Neuronal stem cell (in vitro differentiated cells): ENCODE results near the gene DHX34.
"Not testable (repeated sequence)": the region's sequence is repeated elsewhere in the genome, so short reads cannot be mapped to it uniquely, and the experiment has no call there.

Source experiments
- DNase-seq: peaks from one replicate; pipeline ENCODE4 v3.0.0-alpha.2; 2013; ENCODE audit warnings: low spot score
- H2AFZ ChIP-seq: one replicate; pipeline ENCODE4 v1.6.1; 2013; ENCODE audit warnings: mild to moderate bottlenecking, low read length, inconsistent platforms
- H2AK5ac ChIP-seq: 2 replicates; pipeline ENCODE4 v1.6.1; 2013; ENCODE audit warnings: low read depth, mild to moderate bottlenecking, inconsistent platforms, low read length, moderate library complexity, mixed read lengths
- H2BK120ac ChIP-seq: 2 replicates; pipeline ENCODE4 v1.6.1; 2013; ENCODE audit warnings: low read depth, mild to moderate bottlenecking, inconsistent platforms, low read length, moderate library complexity, mixed read lengths
- H2BK12ac ChIP-seq: one replicate; pipeline ENCODE4 v1.6.1; 2013; ENCODE audit warnings: low read length, inconsistent platforms
- H2BK15ac ChIP-seq: 2 replicates; pipeline ENCODE4 v1.6.1; 2013; ENCODE audit warnings: mild to moderate bottlenecking, low read length, inconsistent platforms, mixed read lengths
- H2BK5ac ChIP-seq: one replicate; pipeline ENCODE4 v1.6.1; 2013; ENCODE audit warnings: inconsistent platforms, mild to moderate bottlenecking, low read length, moderate library complexity
- H3K14ac ChIP-seq: one replicate; pipeline ENCODE4 v1.6.1; 2013; ENCODE audit warnings: low read length, inconsistent platforms
- H3K18ac ChIP-seq: 2 replicates; pipeline ENCODE4 v1.6.1; 2013; ENCODE audit warnings: low read length, inconsistent platforms
- H3K23ac ChIP-seq: 2 replicates; pipeline ENCODE4 v1.6.1; 2013; ENCODE audit warnings: low read depth, mild to moderate bottlenecking, mixed read lengths, low read length, inconsistent platforms; ENCODE audit not compliant: poor library complexity
- H3K27ac ChIP-seq: replicated peaks from 3 replicates; pipeline ENCODE4 v1.5.1; 2013; ENCODE audit warnings: low read length, inconsistent platforms
- H3K27me3 ChIP-seq, 3 experiments: 2 replicates each; pipeline ENCODE4 v1.6.1; 2013; ENCODE audit warnings: low read length in 3 of 3, mild to moderate bottlenecking in 2 of 3, inconsistent platforms in 1 of 3, low read depth in 1 of 3, mixed read lengths in 1 of 3, moderate library complexity in 1 of 3; ENCODE audit not compliant: control insufficient read depth in 3 of 3, insufficient read depth in 3 of 3
- H3K36me3 ChIP-seq, 2 donors: replicated peaks in 1 of 2; 2 replicates each; pipeline ENCODE4 v1.6.1; 2013; ENCODE audit warnings: low read length in 2 of 2; ENCODE audit not compliant: control insufficient read depth in 2 of 2, insufficient read depth in 2 of 2
- H3K4ac ChIP-seq: 2 replicates; pipeline ENCODE4 v1.6.1; 2013; ENCODE audit warnings: inconsistent platforms, mild to moderate bottlenecking, low read length, moderate library complexity
- H3K4me1 ChIP-seq, 2 donors: 1 replicate in 1 of 2; 2 replicates in 1 of 2; pipeline ENCODE4 v1.6.1; 2013; ENCODE audit warnings: low read length in 2 of 2, low read depth in 1 of 2; ENCODE audit not compliant: control insufficient read depth in 2 of 2, insufficient read depth in 1 of 2
- H3K4me2 ChIP-seq: one replicate; pipeline ENCODE4 v1.6.1; 2013; ENCODE audit warnings: mild to moderate bottlenecking, low read length, inconsistent platforms; ENCODE audit not compliant: insufficient read depth, poor library complexity, severe bottlenecking
- H3K4me3 ChIP-seq, 2 donors: 2 replicates each; pipeline ENCODE4 v1.5.1; 2013; ENCODE audit warnings: low read length in 2 of 2, mild to moderate bottlenecking in 2 of 2, inconsistent platforms in 1 of 2, moderate library complexity in 1 of 2
- H3K79me1 ChIP-seq: one replicate; pipeline ENCODE4 v1.6.1; 2013; ENCODE audit warnings: low read depth, mild to moderate bottlenecking, inconsistent platforms, low read length, moderate library complexity
- H3K9ac ChIP-seq: one replicate; pipeline ENCODE4 v1.6.1; 2013; ENCODE audit warnings: mild to moderate bottlenecking, low read depth, low read length, inconsistent platforms; ENCODE audit not compliant: poor library complexity
- H3K9me3 ChIP-seq, 2 donors: replicated peaks in 1 of 2; 2 replicates each; pipeline versions ENCODE3 to v1.6.1; 2013; ENCODE audit warnings: low read length in 2 of 2, mild to moderate bottlenecking in 2 of 2, inconsistent platforms in 1 of 2, low read depth in 1 of 2, mixed read lengths in 1 of 2, moderate library complexity in 1 of 2; ENCODE audit not compliant: control insufficient read depth in 2 of 2, insufficient read depth in 1 of 2
- H4K8ac ChIP-seq: one replicate; pipeline ENCODE4 v1.6.1; 2013; ENCODE audit warnings: low read depth, mild to moderate bottlenecking, inconsistent platforms, low read length, moderate library complexity
- H4K91ac ChIP-seq: one replicate; pipeline ENCODE4 v1.6.1; 2013; ENCODE audit warnings: low read length, low read depth, mild to moderate bottlenecking, inconsistent platforms; ENCODE audit not compliant: poor library complexity
- WGBS, 2 donors: extraction: QIAGEN DNeasy Blood & Tissue Kit; methylation state at CpG; one replicate each; pipeline ENCODE4 v1.1.7; 2013; ENCODE audit warnings: missing lambda C conversion rate in 2 of 2, mixed read lengths in 1 of 2; ENCODE audit not compliant: insufficient read length in 2 of 2, insufficient replicate concordance in 1 of 2; ENCODE audit errors: extremely low coverage in 2 of 2; 5-methylcytosine and 5-hydroxymethylcytosine counted together

DHX34 gene

GRCh38 chr19:47363758-47364531 is 14.8 kb downstream of the DHX34 start:
- WGBS, 2 donors = no CpG with 5 or more reads among the region's 13 CpGs
- peaks cover 37 to 82% of the 10 kb centered on the region in 2 donors for H3K36me3 ChIP-seq

GRCh38 chr19:47365455-47365854 is 16.3 kb downstream of the DHX34 start:
- H4K91ac ChIP-seq, H3K4me1 ChIP-seq, H3K27ac ChIP-seq, H2AK5ac ChIP-seq, H3K9me3 ChIP-seq, H4K8ac ChIP-seq, H3K4ac ChIP-seq, H2AFZ ChIP-seq, H3K27me3 ChIP-seq, H2BK15ac ChIP-seq, H3K4me2 ChIP-seq, H3K9ac ChIP-seq, DNase-seq, H3K18ac ChIP-seq, H2BK120ac ChIP-seq, H3K79me1 ChIP-seq, H3K4me3 ChIP-seq, H3K14ac ChIP-seq, H3K23ac ChIP-seq, H2BK12ac ChIP-seq, H2BK5ac ChIP-seq: not testable (repeated sequence)
- no CpG with 5 or more reads among the region's 10 CpGs for WGBS, 2 donors
- H3K36me3 ChIP-seq = peaks cover 38 to 82% of the 10 kb centered on the region in 2 donors

More at GRCh38 chr19:47363758-47364531, 14.8 kb downstream of the DHX34 start:
- Histone ChIP-seq H3K79me1 (peaks cover under 1% of the 10 kb centered on the region), H3K9me3 (no peaks in the 10 kb centered on the region), H3K4me2 (no peak overlapping the region), H3K9ac (no peak overlapping the region), H2BK12ac (no peak overlapping the region), H2AK5ac (no peak overlapping the region), H4K91ac (no peak overlapping the region), H3K23ac (no peak overlapping the region), H2AFZ (no peak overlapping the region), H2BK120ac (no peak overlapping the region), H2BK15ac (no peak overlapping the region), H3K4ac (no peak overlapping the region), H4K8ac (no peak overlapping the region), H3K18ac (no peak overlapping the region), H3K4me1 (peaks cover 0 to 2% of the 10 kb centered on the region in 2 donors), H3K27me3 (no peaks in the 10 kb centered on the region), H3K27ac (no peak overlapping the region), H3K4me3 (peak overlapping the region in 1 of 2 donors; percentile 57), H3K14ac (no peak overlapping the region), H2BK5ac (no peak overlapping the region)
- DNase-seq = no peak

GRCh38 chr19:47370045-47370611 is 21.0 kb downstream of the DHX34 start:
- no peaks in the 10 kb centered on the region for H3K4me1 ChIP-seq
- no peak overlapping the region for H2BK12ac ChIP-seq
- H3K9me3 ChIP-seq = no peaks in the 10 kb centered on the region
- H3K27ac ChIP-seq = no peak overlapping the region
- no peak overlapping the region for H2BK120ac ChIP-seq
- no peak overlapping the region for H3K9ac ChIP-seq
- no peak overlapping the region for H3K14ac ChIP-seq
- H3K79me1 ChIP-seq = peaks cover 6% of the 10 kb centered on the region
- no peak overlapping the region for H3K4ac ChIP-seq
- peaks cover 46 to 83% of the 10 kb centered on the region in 2 donors for H3K36me3 ChIP-seq
- DNase-seq = no peak
- H3K4me3 ChIP-seq = no peak overlapping the region
- H2AFZ ChIP-seq = no peak overlapping the region
- H4K91ac ChIP-seq = no peak overlapping the region
- H3K27me3 ChIP-seq = no peaks in the 10 kb centered on the region
- H3K18ac ChIP-seq = no peak overlapping the region
- H2BK5ac ChIP-seq = no peak overlapping the region
- H3K4me2 ChIP-seq = no peak overlapping the region
- no peak overlapping the region for H2AK5ac ChIP-seq
- H4K8ac ChIP-seq = no peak overlapping the region
- WGBS, 2 donors = no CpG with 5 or more reads among the region's 10 CpGs
- no peak overlapping the region for H3K23ac ChIP-seq
- H2BK15ac ChIP-seq = no peak overlapping the region

GRCh38 chr19:47371261-47371660 is 22.1 kb downstream of the DHX34 start:
- H4K8ac ChIP-seq = peak overlapping the region; percentile 23
- H3K9ac ChIP-seq = no peak overlapping the region
- no peak overlapping the region for H4K91ac ChIP-seq
- H2BK5ac ChIP-seq = peak overlapping the region; percentile 66
- no peak overlapping the region for H2AFZ ChIP-seq
- H3K23ac ChIP-seq = no peak overlapping the region
- no peaks in the 10 kb centered on the region for H3K9me3 ChIP-seq
- H3K14ac ChIP-seq = no peak overlapping the region
- no peak overlapping the region for H3K18ac ChIP-seq
- H2BK15ac ChIP-seq = no peak overlapping the region
- no peak overlapping the region for H3K4me2 ChIP-seq
- H3K79me1 ChIP-seq = peaks cover 6% of the 10 kb centered on the region
- no peak overlapping the region for H2AK5ac ChIP-seq
- H3K4me1 ChIP-seq = no peaks in the 10 kb centered on the region
- H3K36me3 ChIP-seq = peaks cover 54 to 87% of the 10 kb centered on the region in 2 donors
- WGBS, 2 donors = no CpG with 5 or more reads among the region's 9 CpGs
- H3K4ac ChIP-seq = no peak overlapping the region
- H3K27ac ChIP-seq = no peak overlapping the region
- no peaks in the 10 kb centered on the region for H3K27me3 ChIP-seq
- no peak overlapping the region for H2BK120ac ChIP-seq
- no peak overlapping the region for H3K4me3 ChIP-seq
- H2BK12ac ChIP-seq = no peak overlapping the region
- no peak for DNase-seq
